ENCODE results near the gene CAGE1. TPM values are rescaled to one million over a fixed set of nuclear protein-coding genes. Genes with fewer than 3 reads are reported as not detected.
"Not testable (repeated sequence)": the region's sequence is repeated elsewhere in the genome, so short reads cannot be mapped to it uniquely, and the experiment has no call there.

The CAGE1 gene
- total RNA-seq, 1 experiment from 2014 or later, result 0.29 TPM

GRCh38 chr6:7323074-7323473 is 66.5 kb downstream of the CAGE1 start:
- ChIA-PET POLR2A (ENCODE audit: unreplicated experiment) (no interaction called here), CTCF (no interaction called here)
- H3K4me2 ChIP-seq (ENCODE audit: low read length), result no peak overlapping the region
- no peaks in the 10 kb centered on the region for H3F3A ChIP-seq (ENCODE audit: low read length, unreplicated experiment)
- DNase-seq (no peak), ATAC-seq (no peak)
- intact Hi-C loops (cut with micrococcal nuclease), result no loop called here
- H3K9me3 ChIP-seq (ENCODE audit: low read length), result no peaks in the 10 kb centered on the region
- no peak for TF ChIP-seq EZH2phosphoT487 (IDR thresholded peaks at IDR 0.05; ENCODE audit: borderline replicate concordance, low read length)
- no peak for TF ChIP-seq CTCF (conservative IDR thresholded peaks at IDR 0.05; ENCODE audit: low read depth, low read length)
- no peak for TF ChIP-seq EZH2 (IDR thresholded peaks at IDR 0.05; ENCODE audit: low read length, unreplicated experiment)
- no peak overlapping the region for H3K27ac ChIP-seq (ENCODE audit: low read length)
- no peak overlapping the region for H3K9ac ChIP-seq (ENCODE audit: low read length)
- H3K4me1 ChIP-seq (ENCODE audit: insufficient read depth, low read length), result no peaks in the 10 kb centered on the region
- no peaks in the 10 kb centered on the region for H3K79me2 ChIP-seq (ENCODE audit: low read length)
- BruUV-seq (replicated peaks), result no TSS peak
- no peak overlapping the region for H3K4me3 ChIP-seq (ENCODE audit: low read length)
- H3K9me2 ChIP-seq (replicated peaks; ENCODE audit: low read length), result no peaks in the 10 kb centered on the region
- H3K27me3 ChIP-seq (ENCODE audit: low read length), result no peaks in the 10 kb centered on the region
- H2AFZ ChIP-seq (ENCODE audit: low read length), result no peak overlapping the region
- no peaks in the 10 kb centered on the region for H3K36me3 ChIP-seq (ENCODE audit: low read depth, low read length)
- no peaks in the 10 kb centered on the region for H4K20me1 ChIP-seq (ENCODE audit: low read length)

GRCh38 chr6:7321866-7322265 is 67.7 kb downstream of the CAGE1 start:
- DNase-seq; H3K36me3 ChIP-seq (ENCODE audit: low read depth, low read length); H3K27me3 ChIP-seq (ENCODE audit: low read length); BruUV-seq (replicated peaks); H3K9ac ChIP-seq (ENCODE audit: low read length); H3K27ac ChIP-seq (ENCODE audit: low read length); H3K4me3 ChIP-seq (ENCODE audit: low read length); POLR2A ChIA-PET (ENCODE audit: unreplicated experiment); intact Hi-C loops (cut with micrococcal nuclease); H3K79me2 ChIP-seq (ENCODE audit: low read length); H3K4me1 ChIP-seq (ENCODE audit: insufficient read depth, low read length); H3F3A ChIP-seq (ENCODE audit: low read length, unreplicated experiment); H4K20me1 ChIP-seq (ENCODE audit: low read length); H3K4me2 ChIP-seq (ENCODE audit: low read length); H3K9me3 ChIP-seq (ENCODE audit: low read length); H2AFZ ChIP-seq (ENCODE audit: low read length); ATAC-seq; H3K9me2 ChIP-seq (replicated peaks; ENCODE audit: low read length): not testable (repeated sequence)
- CTCF ChIA-PET, result interaction anchor here (0.6 kb wide), 1 partner anchor 8 kb away, joined by 4 read pairs; no protein-coding TSS in a partner anchor

- POLR2A ChIA-PET (ENCODE audit: unreplicated experiment); H3F3A ChIP-seq (ENCODE audit: low read length, unreplicated experiment); H3K27me3 ChIP-seq (ENCODE audit: low read length); BruUV-seq (replicated peaks); H3K79me2 ChIP-seq (ENCODE audit: low read length); H3K27ac ChIP-seq (ENCODE audit: low read length); H3K9ac ChIP-seq (ENCODE audit: low read length); H4K20me1 ChIP-seq (ENCODE audit: low read length); H3K9me2 ChIP-seq (replicated peaks; ENCODE audit: low read length); H3K4me3 ChIP-seq (ENCODE audit: low read length); DNase-seq; CTCF ChIA-PET; H3K4me1 ChIP-seq (ENCODE audit: insufficient read depth, low read length); H3K9me3 ChIP-seq (ENCODE audit: low read length); H3K36me3 ChIP-seq (ENCODE audit: low read depth, low read length); ATAC-seq; intact Hi-C loops (cut with micrococcal nuclease); H3K4me2 ChIP-seq (ENCODE audit: low read length); H2AFZ ChIP-seq (ENCODE audit: low read length): not testable (repeated sequence)
Measured at GRCh38 chr6:7319406-7319805, 70.1 kb downstream of the CAGE1 start.

GRCh38 chr6:7317538-7317937 is 72.0 kb downstream of the CAGE1 start:
- H2AFZ ChIP-seq (ENCODE audit: low read length), result no peak overlapping the region
- BruUV-seq (replicated peaks), result no TSS peak
- no peak overlapping the region for H3K4me2 ChIP-seq (ENCODE audit: low read length)
- no peak overlapping the region for H3K4me3 ChIP-seq (ENCODE audit: low read length)
- ChIA-PET CTCF (no interaction called here), POLR2A (ENCODE audit: unreplicated experiment) (no interaction called here)
- no peak overlapping the region for H3K27ac ChIP-seq (ENCODE audit: low read length)
- H4K20me1 ChIP-seq (ENCODE audit: low read length), result no peaks in the 10 kb centered on the region
- intact Hi-C loops (cut with micrococcal nuclease), result no loop called here
- no peaks in the 10 kb centered on the region for H3F3A ChIP-seq (ENCODE audit: low read length, unreplicated experiment)
- DNase-seq (no peak), ATAC-seq (no peak)
- TF ChIP-seq CTCF (conservative IDR thresholded peaks at IDR 0.05; ENCODE audit: low read depth, low read length), result no peak
- TF ChIP-seq EZH2phosphoT487 (IDR thresholded peaks at IDR 0.05; ENCODE audit: borderline replicate concordance, low read length), result no peak
- TF ChIP-seq EZH2 (IDR thresholded peaks at IDR 0.05; ENCODE audit: low read length, unreplicated experiment), result no peak
- H3K4me1 ChIP-seq (ENCODE audit: insufficient read depth, low read length), result peaks cover 8% of the 10 kb centered on the region
- H3K9me2 ChIP-seq (replicated peaks; ENCODE audit: low read length), result no peaks in the 10 kb centered on the region
- H3K79me2 ChIP-seq (ENCODE audit: low read length), result peaks cover 5% of the 10 kb centered on the region
- H3K9me3 ChIP-seq (ENCODE audit: low read length), result no peaks in the 10 kb centered on the region
- H3K36me3 ChIP-seq (ENCODE audit: low read depth, low read length), result no peaks in the 10 kb centered on the region
- no peaks in the 10 kb centered on the region for H3K27me3 ChIP-seq (ENCODE audit: low read length)
- H3K9ac ChIP-seq (ENCODE audit: low read length), result no peak overlapping the region
